ENCODE measurements around the gene PPP3CB.
"Not testable (repeated sequence)": the region's sequence is repeated elsewhere in the genome, so short reads cannot be mapped to it uniquely, and the experiment has no call there.

DNA sequence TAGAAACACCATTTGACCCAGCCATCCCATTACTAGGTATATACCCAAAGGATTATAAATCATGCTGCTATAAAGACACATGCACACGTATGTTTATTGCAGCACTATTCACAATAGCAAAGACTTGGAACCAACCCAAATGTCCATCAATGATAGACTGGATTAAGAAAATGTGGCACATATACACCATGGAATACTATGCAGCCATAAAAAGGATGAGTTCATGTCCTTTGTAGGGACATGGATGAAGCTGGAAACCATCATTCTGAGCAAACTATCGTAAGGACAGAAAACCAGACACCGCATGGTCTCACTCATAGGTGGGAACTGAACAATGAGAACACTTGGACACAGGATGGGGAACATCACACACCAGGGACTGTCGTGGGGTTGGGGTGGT lies 101.5 kb downstream of the PPP3CB start:
- not testable (repeated sequence) for TF ChIP-seq POLR2A (IDR thresholded peaks at IDR 0.05; ENCODE audit: low read length); GATA1 (IDR thresholded peaks at IDR 0.05; ENCODE audit: low read depth, low read length)
